HG03571 (cell line): ENCODE results near the gene CCDC9B.
A peak's percentile ranks its signal among the peaks of the same experiment; 100 is the strongest.

Experiments
- ATAC-seq: cut with Tn5 transposase; IDR thresholded peaks from one replicate; pipeline ENCODE4 v1.9.1; 2021; ENCODE audit not compliant: unreplicated experiment

Gene CCDC9B

GRCh38 chr15:40331026-40331425 lies 9.7 kb downstream of the CCDC9B start:
- ATAC-seq, result no peak

GRCh38 chr15:40330368-40330836 lies 10.3 kb downstream of the CCDC9B start:
- ATAC-seq, result no peak

- ATAC-seq, result no peak
These were observed 10.9 kb downstream of the CCDC9B start for GRCh38 chr15:40329804-40330203.

GRCh38 chr15:40328751-40329150 lies 12.0 kb downstream of the CCDC9B start:
- ATAC-seq, result no peak

GRCh38 chr15:40328176-40328575 lies 12.6 kb downstream of the CCDC9B start:
- ATAC-seq, result no peak

GRCh38 chr15:40327457-40327856 lies 13.3 kb downstream of the CCDC9B start:
- no peak for ATAC-seq

- no peak for ATAC-seq
These were observed 15.0 kb downstream of the CCDC9B start for GRCh38 chr15:40325700-40326099.

GRCh38 chr15:40325188-40325587 lies 15.6 kb downstream of the CCDC9B start:
- no peak for ATAC-seq

- peak; percentile 9 for ATAC-seq
These were observed 16.5 kb downstream of the CCDC9B start for GRCh38 chr15:40323953-40324937.

- ATAC-seq, result peak; percentile 87
These were observed 17.3 kb downstream of the CCDC9B start, which contains the start of gene INAFM2 for GRCh38 chr15:40323239-40323952. TSS of gene INAFM2 (plus strand) at chr15:40323692. CDS start at chr15:40324056, 364 bp downstream.

GRCh38 chr15:40322531-40323238 lies 18.1 kb downstream of the CCDC9B start:
- ATAC-seq, result no peak

- ATAC-seq, result no peak
These were observed 19.8 kb downstream of the CCDC9B start for GRCh38 chr15:40320931-40321371.

GRCh38 chr15:40320409-40320808 lies 20.3 kb downstream of the CCDC9B start:
- no peak for ATAC-seq

- no peak for ATAC-seq
These were observed 23.2 kb downstream of the CCDC9B start for GRCh38 chr15:40317580-40317979.

- ATAC-seq, result no peak
These were observed 23.8 kb downstream of the CCDC9B start for GRCh38 chr15:40316931-40317330.

GRCh38 chr15:40314723-40315276 lies 25.9 kb downstream of the CCDC9B start:
- ATAC-seq, result no peak

GRCh38 chr15:40313531-40314398 lies 27.0 kb downstream of the CCDC9B start:
- no peak for ATAC-seq

GRCh38 chr15:40312370-40313158 lies 28.2 kb downstream of the CCDC9B start:
- ATAC-seq, result no peak

- no peak for ATAC-seq
These were observed 29.7 kb downstream of the CCDC9B start for GRCh38 chr15:40310993-40311392.
